Fibroblast of lung (primary cell): Measurements from ENCODE around the gene USH2A.

ENCODE experiments used
- CTCF ChIP-seq, 2 donors: IDR thresholded peaks in 1 of 2; conservative IDR thresholded peaks in 1 of 2; 1 replicate in 1 of 2; 2 replicates in 1 of 2; pipeline ENCODE4 v1.5.1; 2011 to 2012; ENCODE audit warnings: low read length in 2 of 2, control low read depth in 1 of 2, inconsistent platforms in 1 of 2, low read depth in 1 of 2, mild to moderate bottlenecking in 1 of 2
- EZH2 ChIP-seq: IDR thresholded peaks from 2 replicates; pipeline ENCODE4 v1.5.1; 2012; ENCODE audit warnings: low read length, control low read depth, mild to moderate bottlenecking; ENCODE audit errors: missing control alignments

- no peak for TF ChIP-seq CTCF (conservative IDR thresholded peaks at IDR 0.05 in 1 of 2, IDR thresholded peaks at IDR 0.05 in 1 of 2; ENCODE audit: low read depth in 1 of 2, low read length in 2 of 2)
- no peak for TF ChIP-seq EZH2
These were observed 108.7 kb downstream of the USH2A start for GRCh38 chr1:216314379-216315095.
